Spleen (tissue), 11 donors: ENCODE data around the gene TLE5. TPM values are rescaled to one million over a fixed set of nuclear protein-coding genes. Genes with fewer than 3 reads are reported as not detected.
A peak's percentile ranks its signal among the peaks of the same experiment; 100 is the strongest.

Source experiments
- DNase-seq: peaks from one replicate; pipeline ENCODE4 v3.0.0-alpha.2; 2020
- H3K27ac ChIP-seq, 8 donors: fragments of 200-600 bp; sonication (generic) in 7 of 8; 1 replicate in 4 of 8; 2 replicates in 4 of 8; pipeline versions ENCODE4 v1.5.0 to v1.8.0; 2016 to 2021; ENCODE audit warnings: inconsistent platforms in 4 of 8, mild to moderate bottlenecking in 4 of 8, moderate library complexity in 1 of 8
- H3K27me3 ChIP-seq, 7 donors: fragments of 200-600 bp; sonication (generic) in 6 of 7; replicated peaks in 1 of 7; 1 replicate in 4 of 7; 2 replicates in 3 of 7; pipeline versions ENCODE4 v1.5.0 to v1.8.0; 2016 to 2021; ENCODE audit warnings: inconsistent platforms in 3 of 7, mild to moderate bottlenecking in 1 of 7
- H3K36me3 ChIP-seq, 6 donors: fragments of 200-600 bp; sonication (generic) in 5 of 6; 1 replicate in 4 of 6; 2 replicates in 2 of 6; pipeline versions ENCODE4 v1.5.0 to v1.8.0; 2016 to 2021; ENCODE audit warnings: inconsistent platforms in 2 of 6
- H3K4me1 ChIP-seq, 6 donors: fragments of 200-600 bp; sonication (generic) in 5 of 6; 1 replicate in 3 of 6; 2 replicates in 3 of 6; pipeline versions ENCODE4 v1.5.0 to v1.8.0; 2016 to 2021; ENCODE audit warnings: inconsistent platforms in 3 of 6
- H3K4me3 ChIP-seq, 8 donors: fragments of 200-600 bp; sonication (generic) in 7 of 8; 1 replicate in 4 of 8; 2 replicates in 4 of 8; pipeline versions ENCODE4 v1.5.0 to v1.8.0; 2016 to 2021; ENCODE audit warnings: inconsistent platforms in 4 of 8, mild to moderate bottlenecking in 4 of 8, moderate library complexity in 2 of 8
- H3K9me3 ChIP-seq, 8 donors: fragments of 200-600 bp; sonication (generic) in 7 of 8; 1 replicate in 4 of 8; 2 replicates in 4 of 8; pipeline versions ENCODE4 v1.5.0 to v1.8.0; 2016 to 2021; ENCODE audit warnings: inconsistent platforms in 4 of 8
- POLR2A ChIP-seq, 3 donors: fragments of 450-650 bp; IDR thresholded peaks; one replicate each; pipeline ENCODE4 v1.5.1; 2017; ENCODE audit warnings: antibody characterized with exemption in 3 of 3, mild to moderate bottlenecking in 1 of 3
- POLR2AphosphoS5 ChIP-seq, 3 donors: sonication (generic); formaldehyde crosslinking; IDR thresholded peaks; one replicate each; pipeline ENCODE4 v1.5.1; 2017; ENCODE audit warnings: antibody characterized with exemption in 3 of 3
- WGBS, 5 donors: extraction: QIAGEN DNeasy Blood & Tissue Kit in 3 of 5; methylation state at CpG; one replicate each; pipeline versions ENCODE4 v1.1.5 to v1.1.7; 2013 to 2018; 5-methylcytosine and 5-hydroxymethylcytosine counted together
- intact Hi-C: fragments of 100-400 bp; cut with DNase I; formaldehyde crosslinking; loops from one replicate; pipeline ENCODE4 v1.15.0; 2023; ENCODE audit warnings: low total_unique reads
- polyA plus RNA-seq, 3 donors: library from polyadenylated mRNA; stranded (reverse); fragments of 200-250 nt; gene quantifications; one replicate each; pipeline ENCODE4 v1.2.1, GENCODE V29; 2013
- total RNA-seq, 7 donors: library from RNA; depleted of rRNA in 3 of 7; stranded (reverse); fragments of >200 nt in 3 of 7; fragmentation: NEBNext Ultra II Directional in 4 of 7; extraction: Animal tissue kit (Norgen Biotek cat#: 25700) in 4 of 7; gene quantifications; one replicate each; pipeline versions ENCODE4 v1.1.0 to v1.2.1, GENCODE V29; 2016 to 2021
- TF ChIP-seq, protein P1 (sequence below), 11 experiments: fragments of 200-600 bp in 7 of 11; fragments of 450-650 bp in 4 of 11; sonication (generic) in 4 of 11; IDR thresholded peaks in 8 of 11; conservative IDR thresholded peaks in 3 of 11; 1 replicate in 7 of 11; 2 replicates in 4 of 11; pipeline versions ENCODE4 v1.4.0 to v1.8.0; 2016 to 2021; ENCODE audit warnings: antibody characterized with exemption in 11 of 11, inconsistent platforms in 4 of 11, mild to moderate bottlenecking in 1 of 11
- donor health status: healthy with polysubstance abuse.
- donor health status: DM: no; HTN: no; CAD: no; lungs with moderate emphysema.
- donor health status: DM: no; HTN: no; CAD: no.
- donor health status: Bipolar disorder and iron deficiency.
- donor health status: healthy.
- donor health status: DM: no; HTN: no; CAD: no.
- donor health status: DM: yes; HTN: yes; CAD: no.

TLE5 gene
- total and polyA plus RNA-seq, 10 donors: 325 to 618 (median 435) TPM

DNA sequence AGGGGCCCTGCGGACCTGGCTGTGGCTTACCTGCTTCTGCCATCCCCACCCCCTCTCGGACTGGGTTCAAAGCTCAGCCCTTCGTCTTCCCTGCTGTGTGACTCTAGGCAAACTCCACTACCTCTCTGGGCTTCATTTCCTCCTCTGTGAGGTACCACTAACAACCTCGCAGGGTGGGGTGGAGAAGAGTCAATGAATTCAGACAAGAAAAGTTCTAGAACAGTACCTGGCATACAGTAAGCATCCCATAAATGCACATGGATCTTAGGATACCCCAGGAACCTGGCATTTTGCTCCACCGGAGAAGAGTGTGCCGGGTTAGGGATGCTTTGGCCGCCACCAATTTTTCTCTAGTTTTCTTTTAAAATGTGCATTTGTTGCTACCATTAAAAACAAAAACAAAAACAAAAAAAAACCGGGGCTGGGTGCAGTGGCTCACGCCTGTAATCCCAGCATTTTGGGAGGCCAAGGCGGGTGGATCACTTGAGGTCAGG, 3.4 kb downstream of the TLE5 start:
- 74 to 87% (median 83%) methylated on average over 10 of the region's 10 CpGs for WGBS, 5 donors
- H3K4me1 ChIP-seq: peaks cover 49 to 91% (median 78%) of the 10 kb centered on the region in 6 donors
- no peaks in the 10 kb centered on the region for H3K27me3 ChIP-seq
- DNase-seq: no peak
- peak overlapping the region in 5 of 8 donors; percentile 17 to 93 (median 74) for H3K4me3 ChIP-seq
- intact Hi-C loops: no loop called here
- no peak for TF ChIP-seq POLR2A (IDR thresholded peaks at IDR 0.05)
- no peak for TF ChIP-seq POLR2AphosphoS5 (IDR thresholded peaks at IDR 0.05)
- TF ChIP-seq, protein P1, sequence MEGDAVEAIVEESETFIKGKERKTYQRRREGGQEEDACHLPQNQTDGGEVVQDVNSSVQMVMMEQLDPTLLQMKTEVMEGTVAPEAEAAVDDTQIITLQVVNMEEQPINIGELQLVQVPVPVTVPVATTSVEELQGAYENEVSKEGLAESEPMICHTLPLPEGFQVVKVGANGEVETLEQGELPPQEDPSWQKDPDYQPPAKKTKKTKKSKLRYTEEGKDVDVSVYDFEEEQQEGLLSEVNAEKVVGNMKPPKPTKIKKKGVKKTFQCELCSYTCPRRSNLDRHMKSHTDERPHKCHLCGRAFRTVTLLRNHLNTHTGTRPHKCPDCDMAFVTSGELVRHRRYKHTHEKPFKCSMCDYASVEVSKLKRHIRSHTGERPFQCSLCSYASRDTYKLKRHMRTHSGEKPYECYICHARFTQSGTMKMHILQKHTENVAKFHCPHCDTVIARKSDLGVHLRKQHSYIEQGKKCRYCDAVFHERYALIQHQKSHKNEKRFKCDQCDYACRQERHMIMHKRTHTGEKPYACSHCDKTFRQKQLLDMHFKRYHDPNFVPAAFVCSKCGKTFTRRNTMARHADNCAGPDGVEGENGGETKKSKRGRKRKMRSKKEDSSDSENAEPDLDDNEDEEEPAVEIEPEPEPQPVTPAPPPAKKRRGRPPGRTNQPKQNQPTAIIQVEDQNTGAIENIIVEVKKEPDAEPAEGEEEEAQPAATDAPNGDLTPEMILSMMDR (IDR thresholded peaks at IDR 0.05 in 8 of 11, conservative IDR thresholded peaks at IDR 0.05 in 3 of 11): no peak
- H3K27ac ChIP-seq: peak overlapping the region in 7 of 8 donors; percentile 42 to 99 (median 95)
- peaks cover 18 to 70% (median 59%) of the 10 kb centered on the region in 6 donors for H3K36me3 ChIP-seq
- no peaks in the 10 kb centered on the region for H3K9me3 ChIP-seq

DNA sequence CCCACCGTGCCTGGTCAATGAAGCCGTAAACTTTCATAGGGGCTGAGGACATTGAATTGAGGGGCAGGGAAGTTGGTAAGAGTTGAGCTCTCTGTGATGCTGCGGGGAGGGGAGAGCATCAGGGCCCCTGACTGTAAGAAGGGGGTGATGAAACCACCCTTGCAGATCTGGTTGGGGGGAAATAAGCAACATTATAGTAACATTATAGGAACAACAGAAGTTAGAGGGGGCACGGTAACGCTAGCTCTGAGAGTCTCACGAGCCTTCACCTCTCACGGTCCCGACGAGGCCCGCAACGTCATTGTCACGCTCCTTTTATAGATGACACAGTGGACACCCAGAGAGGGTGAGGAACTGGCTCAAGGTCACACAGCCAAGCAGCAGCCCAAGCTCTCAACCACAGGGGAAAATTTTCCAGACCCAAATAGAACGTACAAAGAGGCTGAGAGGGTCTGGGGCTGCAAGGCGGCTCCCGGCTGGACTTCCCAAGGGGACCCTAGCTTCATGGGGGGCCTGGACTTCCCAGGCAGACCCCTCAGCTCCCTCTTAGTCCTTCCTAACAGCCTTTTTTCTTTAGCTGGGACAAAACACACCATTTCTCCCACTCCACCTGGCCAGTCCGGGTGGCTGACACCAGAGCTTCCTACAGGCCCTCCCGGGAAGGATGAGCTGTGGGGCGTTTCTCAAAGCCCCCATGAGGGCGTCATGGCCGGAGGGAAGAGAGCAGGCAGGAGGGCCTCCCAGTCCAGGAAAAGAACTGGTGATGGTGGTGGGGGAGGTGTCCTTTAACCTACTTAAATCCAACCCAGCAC, 4.1 kb downstream of the TLE5 start:
- peak overlapping the region; percentile 56 to 99 (median 84) for H3K27ac ChIP-seq

DNA sequence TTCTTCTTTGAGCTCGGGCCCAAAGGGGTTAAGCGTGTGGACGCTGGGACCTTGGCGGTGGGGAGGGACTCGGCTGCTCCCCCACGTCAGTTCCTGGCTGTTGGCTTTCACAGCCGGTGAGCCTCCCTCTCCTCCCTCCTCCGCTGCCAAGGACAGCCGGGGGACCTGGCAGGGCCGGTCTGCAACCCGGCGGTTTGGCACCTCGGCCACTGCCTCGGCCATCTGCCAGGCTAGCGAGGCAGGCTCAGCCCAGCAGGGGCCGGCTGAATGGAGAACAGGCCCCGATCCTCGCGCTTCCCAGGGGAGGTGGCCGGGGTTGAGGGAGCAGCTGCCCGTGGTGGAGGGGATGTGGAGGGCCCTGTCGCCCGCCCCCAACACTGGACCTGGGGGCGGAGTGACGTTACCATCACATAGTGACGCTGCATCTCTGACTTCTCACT, 5.0 kb downstream of the TLE5 start:
- TF ChIP-seq POLR2A (IDR thresholded peaks at IDR 0.05): no peak
- TF ChIP-seq POLR2AphosphoS5 (IDR thresholded peaks at IDR 0.05): peak; percentile 81 to 92 (median 86)
- TF ChIP-seq, protein P1 (IDR thresholded peaks at IDR 0.05 in 8 of 11, conservative IDR thresholded peaks at IDR 0.05 in 3 of 11): peak in 4 of 11 experiments; percentile 3 to 23 (median 20)
- peak; percentile 90 for DNase-seq
- Histone ChIP-seq H3K36me3 (peaks cover 18 to 85% (median 69%) of the 10 kb centered on the region in 6 donors), H3K27ac (peak overlapping the region; percentile 56 to 99 (median 84)), H3K9me3 (no peaks in the 10 kb centered on the region), H3K4me3 (peak overlapping the region in 2 of 8 donors; percentile 74 to 93), H3K27me3 (no peaks in the 10 kb centered on the region), H3K4me1 (peaks cover 38 to 91% (median 68%) of the 10 kb centered on the region in 6 donors)
- intact Hi-C loops: no loop called here
- WGBS, 5 donors: 60 to 81% (median 71%) methylated on average over 9 to 26 of the region's 26 CpGs

More for the DNA sequence above, 4.1 kb downstream of the TLE5 start:
- Histone ChIP-seq H3K4me3 (peak overlapping the region in 5 of 8 donors; percentile 17 to 93 (median 74)), H3K9me3 (no peaks in the 10 kb centered on the region), H3K27me3 (no peaks in the 10 kb centered on the region), H3K36me3 (peaks cover 18 to 77% (median 66%) of the 10 kb centered on the region in 6 donors), H3K4me1 (peaks cover 43 to 91% (median 74%) of the 10 kb centered on the region in 6 donors)
- peak; percentile 50 to 65 (median 56) for TF ChIP-seq POLR2AphosphoS5 (IDR thresholded peaks at IDR 0.05)
- TF ChIP-seq, protein P1 (IDR thresholded peaks at IDR 0.05 in 8 of 11, conservative IDR thresholded peaks at IDR 0.05 in 3 of 11): no peak
- 63 to 79% (median 78%) methylated on average over 20 of the region's 20 CpGs for WGBS, 5 donors
- no peak for DNase-seq
- intact Hi-C loops: no loop called here
